HepG2 (cell line): ENCODE data around the gene PKP1. TPM values are rescaled to one million over a fixed set of nuclear protein-coding genes. Genes with fewer than 3 reads are reported as not detected.

ENCODE experiments used
- ATAC-seq: fragments of 200-7000 bp; cut with Tn5 transposase; 3 replicates; pipeline ENCODE4 v1.9.1; 2020; ENCODE audit warnings: mild to moderate bottlenecking, moderate library complexity
- BruUV-seq: library from RNA; stranded (reverse); fragments of 400-500 nt; replicated peaks from 2 replicates; lab custom pipeline; 2021; lab: Mats Ljungman, UMichigan
- CTCF ChIA-PET: fragments of 300-600 bp; formaldehyde crosslinking; extraction: SDS; loops from one replicate; lab custom pipeline; 2021; ENCODE audit warnings: low total read pairs, inconsistent platforms, low intra/inter-chr PET ratio; lab: Yijun Ruan, JAX
- POLR2A ChIA-PET: fragments of 350-600 bp; sonication (Branson Sonifier 250); formaldehyde crosslinking; loops from one replicate; lab custom pipeline; 2020; ENCODE audit warnings: antibody characterized with exemption, inconsistent platforms; lab: Yijun Ruan, JAX
- DNase-seq: peaks from one replicate; pipeline ENCODE4 v3.0.0-alpha.2; 2015; ENCODE audit warnings: low spot score
- FAIRE-seq: peaks from 3 replicates; lab custom pipeline; 2011; peaks lifted over from hg19 to GRCh38; lab: Jason Lieb, UNC
- H2AFZ ChIP-seq: one replicate; pipeline ENCODE4 v1.6.1; 2011; ENCODE audit warnings: low read length, inconsistent platforms
- H3K27ac ChIP-seq: fragments of 300-600 bp; 3 replicates; pipeline ENCODE4 v1.8.0; 2011; ENCODE audit warnings: mixed run types, mild to moderate bottlenecking, mixed read lengths, low read length, inconsistent platforms; ENCODE audit not compliant: insufficient read depth; ENCODE audit errors: extremely low read length
- H3K27me3 ChIP-seq, 2 experiments: fragments of 200-600 bp in 1 of 2; 2 replicates in 1 of 2; 3 replicates in 1 of 2; pipeline versions ENCODE4 v1.6.0 to v1.8.0; 2011; ENCODE audit warnings: low read length in 2 of 2, mild to moderate bottlenecking in 2 of 2, moderate library complexity in 2 of 2, inconsistent platforms in 1 of 2; ENCODE audit not compliant: insufficient read depth in 2 of 2, control insufficient read depth in 1 of 2
- H3K36me3 ChIP-seq, 2 experiments: fragments of 200-600 bp in 1 of 2; replicated peaks in 1 of 2; 2 replicates in 1 of 2; 3 replicates in 1 of 2; pipeline versions ENCODE4 v1.5.1 to v1.8.0; 2011; ENCODE audit warnings: low read length in 2 of 2, inconsistent platforms in 1 of 2; ENCODE audit not compliant: insufficient read depth in 2 of 2, control insufficient read depth in 1 of 2
- H3K4me1 ChIP-seq: 2 replicates; pipeline ENCODE4 v1.5.1; 2012; ENCODE audit warnings: low read length, inconsistent platforms; ENCODE audit not compliant: insufficient read depth
- H3K4me2 ChIP-seq: 2 replicates; pipeline ENCODE4 v1.6.0; 2011; ENCODE audit warnings: low read depth, low read length, inconsistent platforms
- H3K4me3 ChIP-seq, 3 experiments: fragments of 200-600 bp in 1 of 3; sonication (generic), shearing (Covaris generic) in 1 of 3; replicated peaks in 1 of 3; 2 replicates each; pipeline ENCODE4 v1.5.1; 2011 to 2016; ENCODE audit warnings: low read length in 3 of 3, inconsistent platforms in 2 of 3, low read depth in 2 of 3, mild to moderate bottlenecking in 2 of 3, control low read depth in 1 of 3, mixed read lengths in 1 of 3; ENCODE audit not compliant: insufficient read depth in 1 of 3
- H3K79me2 ChIP-seq: one replicate; pipeline ENCODE4 v1.6.1; 2011; ENCODE audit warnings: low read length, inconsistent platforms; ENCODE audit not compliant: insufficient read depth
- H3K9ac ChIP-seq: 2 replicates; pipeline ENCODE4 v1.6.0; 2011; ENCODE audit warnings: mild to moderate bottlenecking, low read depth, low read length, inconsistent platforms; ENCODE audit not compliant: insufficient read depth
- H3K9me3 ChIP-seq: 2 replicates; pipeline ENCODE4 v1.5.1; 2012; ENCODE audit warnings: mild to moderate bottlenecking, low read length
- H4K20me1 ChIP-seq: 2 replicates; pipeline ENCODE4 v1.6.0; 2011; ENCODE audit warnings: inconsistent platforms, mild to moderate bottlenecking, low read length, moderate library complexity; ENCODE audit not compliant: insufficient read depth
- HMGA1 ChIP-seq: sonication (generic); formaldehyde crosslinking; conservative IDR thresholded peaks from 2 replicates; pipeline ENCODE4 v1.4.0; 2020; ENCODE audit warnings: missing genetic modification reagents
- KAT8 ChIP-seq: IDR thresholded peaks from 2 replicates; pipeline ENCODE4 v1.6.1; 2016; ENCODE audit warnings: missing genetic modification reagents, missing compliant biosample characterization
- KLF6 ChIP-seq: IDR thresholded peaks from 2 replicates; pipeline ENCODE4 v1.8.0; 2016; ENCODE audit warnings: missing biosample characterization, missing genetic modification reagents
- NONO ChIP-seq, 2 experiments: fragments of 450-650 bp in 1 of 2; sonication (generic) in 1 of 2; formaldehyde crosslinking in 1 of 2; IDR thresholded peaks in 1 of 2; conservative IDR thresholded peaks in 1 of 2; 2 replicates each; pipeline versions ENCODE4 v1.6.1 to v1.8.0; 2017 to 2022; ENCODE audit warnings: mild to moderate bottlenecking in 1 of 2, missing genetic modification reagents in 1 of 2, moderate library complexity in 1 of 2
- PAX8 ChIP-seq: sonication (generic); formaldehyde crosslinking; IDR thresholded peaks from 2 replicates; pipeline ENCODE4 v1.8.0; 2022; ENCODE audit warnings: mild to moderate bottlenecking, missing genetic modification reagents, borderline replicate concordance
- STAT5B ChIP-seq: sonication (generic); formaldehyde crosslinking; IDR thresholded peaks from 2 replicates; pipeline ENCODE4 v1.4.0; 2020; ENCODE audit warnings: missing genetic modification reagents
- TRIM24 ChIP-seq: sonication (generic); formaldehyde crosslinking; IDR thresholded peaks from 2 replicates; pipeline ENCODE4 v1.8.0; 2022; ENCODE audit warnings: mild to moderate bottlenecking, missing genetic modification reagents
- ZBTB20 ChIP-seq: sonication (generic); formaldehyde crosslinking; IDR thresholded peaks from 2 replicates; pipeline ENCODE4 v1.8.1; 2023; ENCODE audit warnings: missing genetic modification reagents, low read depth, mild to moderate bottlenecking, borderline replicate concordance
- ZNF619 ChIP-seq: sonication (generic); formaldehyde crosslinking; IDR thresholded peaks from 2 replicates; pipeline ENCODE4 v1.4.0; 2020; ENCODE audit warnings: mild to moderate bottlenecking, missing genetic modification reagents
- ZNF713 ChIP-seq: sonication (generic); formaldehyde crosslinking; IDR thresholded peaks from 2 replicates; pipeline ENCODE4 v1.4.0; 2020; ENCODE audit warnings: mild to moderate bottlenecking, missing genetic modification reagents
- ZNF777 ChIP-seq: sonication (generic); formaldehyde crosslinking; IDR thresholded peaks from 2 replicates; pipeline ENCODE4 v1.4.0; 2020; ENCODE audit warnings: missing genetic modification reagents
- WGBS: methylation state at CpG from one replicate; pipeline ENCODE4 v1.1.6; 2017; ENCODE audit warnings: low lambda C conversion rate; 5-methylcytosine and 5-hydroxymethylcytosine counted together
- in situ Hi-C: cut with HindIII; loops from 2 replicates; pipeline ENCODE4 v1.10.0; 2017; ENCODE audit warnings: low pct_unique_long_range_greater_than_20kb; ENCODE audit not compliant: extremely low pct_ligation_motif_present
- intact Hi-C: fragments of 100-400 bp; cut with micrococcal nuclease; formaldehyde crosslinking; loops from one replicate; pipeline ENCODE4 v1.10.0; 2022; ENCODE audit not compliant: unreplicated experiment
- polyA plus RNA-seq, 8 experiments: library from polyadenylated mRNA; depleted of rRNA in 3 of 8; stranded (reverse) in 7 of 8; unstranded in 1 of 8; fragments of >200 nt; fragmentation: Illumina TruSeq in 4 of 8; extraction: Trizol in 4 of 8; gene quantifications; 2 replicates each; pipeline versions ENCODE4 v1.2.1 to v1.2.3, GENCODE V29; 2011 to 2016; ENCODE audit warnings: low read depth in 4 of 8, missing spikeins in 1 of 8, mixed read lengths in 1 of 8; ENCODE audit not compliant: insufficient read depth in 1 of 8
- total RNA-seq, 5 experiments: library from RNA; depleted of rRNA; stranded (reverse); fragments of >200 nt; fragmentation: Illumina TruSeq; extraction: Trizol; gene quantifications; 2 replicates each; pipeline ENCODE4 v1.2.3, GENCODE V29; 2016; ENCODE audit warnings: low read depth in 1 of 5
- TF ChIP-seq, protein P1 (sequence below): sonication (generic); formaldehyde crosslinking; IDR thresholded peaks from 2 replicates; pipeline ENCODE4 v1.5.0; 2020; ENCODE audit warnings: missing genetic modification reagents

PKP1 gene
- total and polyA plus RNA-seq, 2 of the 13 experiments (the other 11 are each of a cell fraction or from before 2014, with no cell fraction given) = not detected

DNA sequence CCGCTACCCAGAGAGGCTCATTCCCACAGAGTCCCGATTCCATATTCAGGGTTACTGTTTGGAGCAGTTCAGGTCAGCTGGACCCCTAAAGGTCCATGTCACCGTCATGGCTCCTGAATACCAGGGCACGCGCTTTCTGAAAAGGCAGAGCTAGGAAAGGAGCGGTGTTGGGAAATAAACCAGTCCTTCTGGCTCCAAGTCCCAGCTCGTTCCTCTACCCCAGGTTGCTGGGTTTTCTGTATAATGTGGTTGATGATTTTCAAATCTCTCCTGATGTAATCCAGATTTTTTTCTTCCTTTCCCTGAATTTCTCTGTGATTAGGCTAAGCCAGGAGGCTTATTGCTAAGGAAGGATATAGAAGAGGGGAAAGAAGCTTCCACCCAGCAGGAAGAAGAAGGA, 14.0 kb upstream of the PKP1 start:
- Histone ChIP-seq H3K27ac (no peak overlapping the region), H4K20me1 (no peaks in the 10 kb centered on the region), H2AFZ (no peak overlapping the region), H3K4me3 (no peak overlapping the region), H3K9ac (no peak overlapping the region), H3K36me3 (no peaks in the 10 kb centered on the region), H3K27me3 (peaks cover 5 to 46% of the 10 kb centered on the region in 2 experiments; a peak in 4 of 5 replicates), H3K4me2 (no peak overlapping the region), H3K9me3 (no peaks in the 10 kb centered on the region), H3K79me2 (no peaks in the 10 kb centered on the region), H3K4me1 (no peaks in the 10 kb centered on the region)
- no TSS peak for BruUV-seq
- FAIRE-seq (no peak), DNase-seq (no peak), ATAC-seq (no peak)
- intact Hi-C loops (no loop called here), in situ Hi-C loops (no loop called here)
- ChIA-PET CTCF (no interaction called here), POLR2A (no interaction called here)
- 33% methylated on average over 7 of the region's 7 CpGs for WGBS
- TF ChIP-seq KLF6 (CRISPR knock-in tag) (no peak), STAT5B (CRISPR knock-in tag) (no peak), ZNF713 (CRISPR knock-in tag) (no peak), ZNF777 (CRISPR knock-in tag) (no peak), HMGA1 (no peak), PAX8 (no peak), KAT8 (CRISPR knock-in tag) (no peak), TRIM24 (no peak), ZBTB20 (CRISPR knock-in tag) (no peak), NONO (IDR thresholded peaks at IDR 0.05) (no peak), NONO (CRISPR knock-in tag; conservative IDR thresholded peaks at IDR 0.05) (no peak), ZNF619 (CRISPR knock-in tag) (no peak)
- TF ChIP-seq, protein P1, sequence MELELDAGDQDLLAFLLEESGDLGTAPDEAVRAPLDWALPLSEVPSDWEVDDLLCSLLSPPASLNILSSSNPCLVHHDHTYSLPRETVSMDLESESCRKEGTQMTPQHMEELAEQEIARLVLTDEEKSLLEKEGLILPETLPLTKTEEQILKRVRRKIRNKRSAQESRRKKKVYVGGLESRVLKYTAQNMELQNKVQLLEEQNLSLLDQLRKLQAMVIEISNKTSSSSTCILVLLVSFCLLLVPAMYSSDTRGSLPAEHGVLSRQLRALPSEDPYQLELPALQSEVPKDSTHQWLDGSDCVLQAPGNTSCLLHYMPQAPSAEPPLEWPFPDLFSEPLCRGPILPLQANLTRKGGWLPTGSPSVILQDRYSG (CRISPR knock-in tag) = no peak
